GM20000 (cell line): ENCODE measurements around the gene ATRN.
"Not testable (repeated sequence)": the region's sequence is repeated elsewhere in the genome, so short reads cannot be mapped to it uniquely, and the experiment has no call there.

ENCODE experiments used
- DNase-seq: peaks from one replicate; pipeline ENCODE4 v3.0.0; 2012; ENCODE audit warnings: low spot score
- TF ChIP-seq, protein P1 (sequence below): IDR thresholded peaks from 2 replicates; pipeline ENCODE4 v1.5.1; 2012; ENCODE audit warnings: mild to moderate bottlenecking, control low read depth; ENCODE audit errors: extremely low read depth, missing control alignments

The ATRN gene

GRCh38 chr20:3465301-3465700 lies 5.5 kb upstream of the ATRN start:
- TF ChIP-seq, protein P1, sequence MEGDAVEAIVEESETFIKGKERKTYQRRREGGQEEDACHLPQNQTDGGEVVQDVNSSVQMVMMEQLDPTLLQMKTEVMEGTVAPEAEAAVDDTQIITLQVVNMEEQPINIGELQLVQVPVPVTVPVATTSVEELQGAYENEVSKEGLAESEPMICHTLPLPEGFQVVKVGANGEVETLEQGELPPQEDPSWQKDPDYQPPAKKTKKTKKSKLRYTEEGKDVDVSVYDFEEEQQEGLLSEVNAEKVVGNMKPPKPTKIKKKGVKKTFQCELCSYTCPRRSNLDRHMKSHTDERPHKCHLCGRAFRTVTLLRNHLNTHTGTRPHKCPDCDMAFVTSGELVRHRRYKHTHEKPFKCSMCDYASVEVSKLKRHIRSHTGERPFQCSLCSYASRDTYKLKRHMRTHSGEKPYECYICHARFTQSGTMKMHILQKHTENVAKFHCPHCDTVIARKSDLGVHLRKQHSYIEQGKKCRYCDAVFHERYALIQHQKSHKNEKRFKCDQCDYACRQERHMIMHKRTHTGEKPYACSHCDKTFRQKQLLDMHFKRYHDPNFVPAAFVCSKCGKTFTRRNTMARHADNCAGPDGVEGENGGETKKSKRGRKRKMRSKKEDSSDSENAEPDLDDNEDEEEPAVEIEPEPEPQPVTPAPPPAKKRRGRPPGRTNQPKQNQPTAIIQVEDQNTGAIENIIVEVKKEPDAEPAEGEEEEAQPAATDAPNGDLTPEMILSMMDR, result no peak
- no peak for DNase-seq

DNA sequence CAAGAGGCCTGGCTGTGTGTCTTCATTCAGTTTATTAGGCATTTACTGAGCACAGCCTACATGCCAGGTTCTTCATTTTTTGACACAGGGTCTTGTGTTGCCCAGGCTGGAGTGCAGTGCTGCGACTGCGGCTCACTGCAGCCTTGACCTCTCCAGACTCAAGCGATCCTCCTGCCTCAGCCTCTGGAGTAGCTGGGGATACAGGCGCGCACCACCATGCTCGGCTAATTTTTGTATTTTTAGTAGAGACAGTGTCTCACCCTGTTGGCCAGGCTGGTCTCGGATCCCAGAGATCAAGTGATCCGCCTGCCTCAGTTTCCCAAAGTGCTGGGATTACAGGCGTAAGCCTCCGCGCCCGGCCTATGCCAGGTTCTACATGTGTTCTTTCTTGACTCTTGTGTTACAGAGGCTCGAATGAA lies 601 bp upstream of the ATRN start:
- TF ChIP-seq, protein P1, result no peak
- DNase-seq, result no peak

GRCh38 chr20:3471397-3472021 lies 691 bp downstream of the ATRN start:
- peak; percentile 40 for DNase-seq
- TF ChIP-seq, protein P1, result no peak

DNA sequence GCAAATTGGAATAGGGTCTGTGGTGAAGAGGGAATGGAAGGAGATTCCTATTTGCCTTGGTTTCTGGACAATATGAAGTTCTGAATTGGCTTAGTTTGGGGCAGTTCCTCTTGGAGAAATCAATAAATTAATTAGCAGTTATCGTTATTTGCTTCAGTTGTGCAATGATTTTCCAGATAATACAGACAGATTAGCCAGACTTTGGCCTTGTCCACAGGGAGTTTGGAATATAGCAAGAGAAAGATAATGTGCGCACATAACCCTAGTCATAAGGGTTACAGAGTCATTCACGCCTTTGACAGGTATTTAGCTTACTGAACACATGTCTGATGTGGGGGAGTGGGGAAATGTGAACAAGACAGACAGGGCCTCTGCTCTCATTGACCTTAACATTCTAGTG lies 1.3 kb downstream of the ATRN start:
- DNase-seq, result no peak
- TF ChIP-seq, protein P1, result no peak

DNA sequence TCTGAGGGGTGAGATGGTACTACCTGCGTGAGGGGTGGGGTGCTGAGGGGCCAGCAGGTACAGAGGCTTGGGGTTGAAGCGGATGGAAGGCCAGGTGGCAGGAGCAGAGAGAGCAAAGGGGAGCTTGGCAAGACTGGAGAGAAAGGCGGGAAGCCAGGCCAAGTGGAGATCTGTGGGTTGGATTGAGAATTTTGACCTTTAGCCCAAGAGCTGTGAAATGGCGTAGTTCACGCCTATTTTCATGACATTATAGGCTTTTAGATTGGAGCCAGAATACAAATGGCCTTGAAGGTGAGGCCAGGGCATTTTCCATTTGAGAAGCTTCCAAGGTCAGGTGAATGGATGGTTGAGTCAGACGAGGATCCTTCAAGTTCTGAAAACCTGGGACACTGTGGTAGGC lies 2.5 kb downstream of the ATRN start:
- TF ChIP-seq, protein P1, result no peak
- DNase-seq, result no peak

GRCh38 chr20:3473944-3474343 lies 3.1 kb downstream of the ATRN start:
- TF ChIP-seq, protein P1, result no peak
- no peak for DNase-seq

GRCh38 chr20:3477003-3477860 lies 6.4 kb downstream of the ATRN start:
- DNase-seq, result not testable (repeated sequence)
